Natural killer cell (primary cell): Measurements from ENCODE around the gene TPRN. TPM values are rescaled to one million over a fixed set of nuclear protein-coding genes. Genes with fewer than 3 reads are reported as not detected.

ENCODE experiments used
- ATAC-seq, 3 donors: fragments of 150-1000 bp in 2 of 3; fragments of 200-7000 bp in 1 of 3; cut with Tn5 transposase; 1 replicate in 1 of 3; 2 replicates in 2 of 3; pipeline ENCODE4 v1.10.0; 2021; ENCODE audit warnings: mild to moderate bottlenecking in 2 of 3, moderate library complexity in 2 of 3
- DNase-seq, 2 donors: peaks; one replicate each; pipeline versions ENCODE4 v3.0.0 to v3.0.0-alpha.2; 2013 to 2021; ENCODE audit warnings: mixed read lengths in 1 of 2
- H3K27ac ChIP-seq: one replicate; pipeline ENCODE4 v1.5.1; 2013; ENCODE audit warnings: mild to moderate bottlenecking, low read length
- H3K27me3 ChIP-seq: one replicate; pipeline ENCODE4 v1.6.1; 2013; ENCODE audit warnings: low read length; ENCODE audit not compliant: control insufficient read depth, insufficient read depth
- H3K36me3 ChIP-seq: one replicate; pipeline ENCODE4 v1.6.1; 2013; ENCODE audit warnings: low read length; ENCODE audit not compliant: control insufficient read depth, insufficient read depth
- H3K4me1 ChIP-seq: one replicate; pipeline ENCODE4 v1.6.1; 2013; ENCODE audit warnings: low read length; ENCODE audit not compliant: control insufficient read depth, insufficient read depth
- H3K4me3 ChIP-seq: one replicate; pipeline ENCODE4 v1.5.1; 2013; ENCODE audit warnings: low read length
- H3K9me3 ChIP-seq: one replicate; pipeline ENCODE4 v1.6.1; 2013; ENCODE audit warnings: low read length; ENCODE audit not compliant: control insufficient read depth, insufficient read depth
- H3K27ac Mint-ChIP-seq, 2 donors: one replicate each; pipeline ENCODE4 v1.8.0; 2022; ENCODE audit warnings: mild to moderate bottlenecking in 2 of 2, mixed read lengths in 2 of 2, moderate library complexity in 1 of 2
- H3K27me3 Mint-ChIP-seq, 2 donors: one replicate each; pipeline ENCODE4 v1.8.0; 2022; ENCODE audit warnings: low read depth in 2 of 2, mixed read lengths in 2 of 2
- H3K36me3 Mint-ChIP-seq: one replicate; pipeline ENCODE4 v1.8.0; 2022; ENCODE audit warnings: mixed read lengths
- H3K4me1 Mint-ChIP-seq, 2 donors: one replicate each; pipeline ENCODE4 v1.8.0; 2022; ENCODE audit warnings: mixed read lengths in 2 of 2
- H3K4me3 Mint-ChIP-seq: one replicate; pipeline ENCODE4 v1.8.0; 2022; ENCODE audit warnings: mild to moderate bottlenecking, moderate library complexity, mixed read lengths
- H3K9me3 Mint-ChIP-seq, 2 donors: one replicate each; pipeline ENCODE4 v1.8.0; 2022; ENCODE audit warnings: mixed read lengths in 2 of 2
- CTCF ChIP-seq: fragments of 200-600 bp; IDR thresholded peaks from one replicate; pipeline ENCODE4 v1.8.0; 2022; ENCODE audit warnings: antibody characterized with exemption
- WGBS: methylation state at CpG from one replicate; pipeline ENCODE4 v1.1.7; 2013; ENCODE audit warnings: missing lambda C conversion rate; ENCODE audit not compliant: insufficient coverage; 5-methylcytosine and 5-hydroxymethylcytosine counted together
- intact Hi-C: fragments of 100-400 bp; cut with micrococcal nuclease; formaldehyde crosslinking; loops from one replicate; pipeline ENCODE4 v1.14.2; 2022
- total RNA-seq, 4 donors: library from RNA; stranded (reverse); fragments of 120-200 nt in 1 of 4; gene quantifications; one replicate each; pipeline versions ENCODE4 v1.2.3 to v1.2.4, GENCODE V29; 2013 to 2022

TPRN gene
- total RNA-seq, 3 donors from 2014 or later (not counting 1 experiment from before 2014, with no cell fraction given) = 8.2 to 10.6 (median 8.4) TPM

- Histone ChIP-seq H3K36me3 (no peaks in the 10 kb centered on the region), H3K4me1 (peaks cover 32% of the 10 kb centered on the region), H3K4me3 (no peak overlapping the region), H3K27me3 (no peaks in the 10 kb centered on the region), H3K9me3 (no peaks in the 10 kb centered on the region), H3K27ac (no peak overlapping the region)
- ATAC-seq = no peak
- Mint-ChIP-seq H3K27ac (peak overlapping the region; percentile 92 to 96), H3K4me1 (peaks cover 38 to 39% of the 10 kb centered on the region in 2 donors), H3K27me3 (no peaks in the 10 kb centered on the region), H3K4me3 (peak overlapping the region; percentile 93), H3K36me3 (no peaks in the 10 kb centered on the region), H3K9me3 (no peaks in the 10 kb centered on the region)
- 87% methylated on average over 7 of the region's 7 CpGs for WGBS
- intact Hi-C loops = no loop called here
- DNase-seq = no peak
- TF ChIP-seq CTCF = no peak
Observed at GRCh38 chr9:137206602-137207001, 6.1 kb upstream of the TPRN start.

GRCh38 chr9:137205126-137206069, 4.9 kb upstream of the TPRN start, which contains the start of the genes NDOR1 and TMEM203:
NDOR1 (plus strand) TSS chr9:137205700; CDS start chr9:137205778, 78 bp downstream.
TMEM203 (minus strand) TSS chr9:137205648; CDS start chr9:137205414, 234 bp downstream.
- peak; percentile 52 to 63 (median 56) for ATAC-seq
- Histone ChIP-seq H3K27me3 (no peaks in the 10 kb centered on the region), H3K4me3 (peak within 1 kb of the TSS; percentile 81), H3K9me3 (no peaks in the 10 kb centered on the region), H3K4me1 (peaks cover 39% of the 10 kb centered on the region), H3K27ac (peak within 1 kb of the TSS; percentile 80), H3K36me3 (no peaks in the 10 kb centered on the region)
- Mint-ChIP-seq H3K4me3 (peak within 1 kb of the TSS; percentile 93), H3K9me3 (no peaks in the 10 kb centered on the region), H3K4me1 (peaks cover 37 to 45% of the 10 kb centered on the region in 2 donors), H3K27ac (peak within 1 kb of the TSS; percentile 92 to 96), H3K27me3 (no peaks in the 10 kb centered on the region), H3K36me3 (no peaks in the 10 kb centered on the region)
- under 1% methylated on average over 98 of the region's 98 CpGs for WGBS
- TF ChIP-seq CTCF = no peak
- DNase-seq = peak; percentile 95
- intact Hi-C loops = loop anchor here (1.0 to 2.0 kb wide), 2 partner anchors 17 kb away; partner anchors contain the start of genes ANAPC2, RNF208 and SSNA1

- Mint-ChIP-seq H3K9me3 (no peaks in the 10 kb centered on the region), H3K4me1 (peaks cover 37 to 45% of the 10 kb centered on the region in 2 donors), H3K27ac (peak overlapping the region; percentile 92 to 96), H3K27me3 (no peaks in the 10 kb centered on the region), H3K4me3 (peak overlapping the region; percentile 93), H3K36me3 (no peaks in the 10 kb centered on the region)
- Histone ChIP-seq H3K9me3 (no peaks in the 10 kb centered on the region), H3K27ac (peak overlapping the region; percentile 64), H3K36me3 (no peaks in the 10 kb centered on the region), H3K27me3 (no peaks in the 10 kb centered on the region), H3K4me1 (peaks cover 40% of the 10 kb centered on the region), H3K4me3 (peak overlapping the region; percentile 57)
- no peak for DNase-seq
- intact Hi-C loops = loop anchor here (1.0 to 5.0 kb wide), 3 partner anchors 16 to 38 kb away; partner anchors contain the start of genes ANAPC2, RNF208, SSNA1 and TUBB4B
- no peak for ATAC-seq
- no peak for TF ChIP-seq CTCF
- 24% methylated on average over 21 of the region's 21 CpGs for WGBS
Observed at GRCh38 chr9:137204731-137205125, 4.2 kb upstream of the TPRN start.
